HEK293T (cell line): Measurements from ENCODE around the gene ANAPC16.

Experiments used
- ARNT ChIP-seq: fragments of 450-650 bp; IDR thresholded peaks from 2 replicates; pipeline ENCODE4 v1.6.1; 2017; ENCODE audit warnings: mild to moderate bottlenecking
- BHLHE40 ChIP-seq: fragments of 450-650 bp; IDR thresholded peaks from 2 replicates; pipeline ENCODE4 v1.6.1; 2016; ENCODE audit warnings: mild to moderate bottlenecking, moderate library complexity, borderline replicate concordance
- CTBP1 ChIP-seq: fragments of 450-650 bp; IDR thresholded peaks from 2 replicates; pipeline ENCODE4 v1.6.1; 2016; ENCODE audit warnings: borderline replicate concordance
- ELF4 ChIP-seq: fragments of 450-650 bp; IDR thresholded peaks from 2 replicates; pipeline ENCODE4 v1.6.1; 2017; ENCODE audit warnings: antibody characterized with exemption
- FOXM1 ChIP-seq: fragments of 450-650 bp; IDR thresholded peaks from 2 replicates; pipeline ENCODE4 v1.6.1; 2017; ENCODE audit warnings: mild to moderate bottlenecking, borderline replicate concordance
- HDGF ChIP-seq: fragments of 450-650 bp; IDR thresholded peaks from 2 replicates; pipeline ENCODE4 v1.6.1; 2017; ENCODE audit warnings: antibody characterized with exemption, borderline replicate concordance
- NFRKB ChIP-seq: fragments of 450-650 bp; IDR thresholded peaks from 2 replicates; pipeline ENCODE4 v1.6.1; 2016; ENCODE audit warnings: mild to moderate bottlenecking, moderate library complexity
- SP1 ChIP-seq: fragments of 450-650 bp; IDR thresholded peaks from 2 replicates; pipeline ENCODE4 v1.6.1; 2017
- ZNF384 ChIP-seq: fragments of 450-650 bp; IDR thresholded peaks from 2 replicates; pipeline ENCODE4 v1.6.1; 2016

- no peak for TF ChIP-seq HDGF
- TF ChIP-seq NFRKB, result no peak
- TF ChIP-seq BHLHE40, result no peak
- no peak for TF ChIP-seq SP1
- no peak for TF ChIP-seq CTBP1
- TF ChIP-seq ELF4, result no peak
- TF ChIP-seq FOXM1, result no peak
- TF ChIP-seq ARNT, result no peak
- no peak for TF ChIP-seq ZNF384
Measured at GRCh38 chr10:72275351-72276012, 59.7 kb downstream of the ANAPC16 start.
